H1 (cell line): Measurements from ENCODE around the gene AOAH. TPM values are rescaled to one million over a fixed set of nuclear protein-coding genes. Genes with fewer than 3 reads are reported as not detected.

Experiments
- CBX5 ChIP-seq: fragments of 300-800, 300-1000 bp; sonication (generic); IDR thresholded peaks from 2 replicates; pipeline ENCODE4 v1.7.1; 2016; ENCODE audit warnings: antibody characterized with exemption, low read length, low read depth
- CTCF ChIP-seq, 3 experiments: IDR thresholded peaks; 1 replicate in 2 of 3; 2 replicates in 1 of 3; pipeline versions ENCODE4 v1.5.1 to v1.6.1; 2011; ENCODE audit warnings: low read length in 3 of 3, mild to moderate bottlenecking in 3 of 3, inconsistent platforms in 2 of 3, low read depth in 1 of 3, moderate library complexity in 1 of 3; ENCODE audit not compliant: insufficient read depth in 1 of 3; ENCODE audit errors: control extremely low read depth in 1 of 3
- KDM4A ChIP-seq: IDR thresholded peaks from one replicate; pipeline ENCODE4 v1.7.1; 2012; ENCODE audit warnings: low read depth, mild to moderate bottlenecking, moderate library complexity, low read length, inconsistent platforms; ENCODE audit not compliant: severe bottlenecking
- YY1 ChIP-seq: IDR thresholded peaks from 2 replicates; pipeline ENCODE4 v1.6.1; 2011; ENCODE audit warnings: low read depth, mild to moderate bottlenecking, low read length
- polyA plus RNA-seq, 7 experiments: library from polyadenylated mRNA; depleted of rRNA in 3 of 7; stranded (reverse) in 5 of 7; unstranded in 2 of 7; fragments of >200 nt in 5 of 7; fragments of 200-250 nt in 2 of 7; gene quantifications; 1 replicate in 5 of 7; 2 replicates in 1 of 7; 4 replicates in 1 of 7; pipeline versions ENCODE4 v1.2.1 to v1.2.3, GENCODE V29; 2011 to 2013; ENCODE audit warnings: missing spikeins in 2 of 7, mixed read lengths in 2 of 7
- total RNA-seq: library from RNA; stranded (reverse); fragmentation: NEBNext Ultra II Directional; extraction: Animal tissue kit (Norgen Biotek cat#: 25700); gene quantifications from 2 replicates; pipeline ENCODE4 v1.2.1, GENCODE V29; 2021

AOAH gene
- total and polyA plus RNA-seq, 2 of the 8 experiments (the other 6 are each of a cell fraction or from before 2014, with no cell fraction given) = 0.08 TPM; not detected in 1

- TF ChIP-seq CBX5 (no peak), YY1 (no peak), CTCF (IDR thresholded peaks at IDR 0.05; ENCODE audit: control extremely low read depth in 1 of 3, insufficient read depth in 1 of 3, low read depth in 1 of 3, low read length in 3 of 3) (no peak), KDM4A (no peak)
Measured at GRCh38 chr7:36575832-36576231, 148.5 kb downstream of the AOAH start (continued).
